Measurements from ENCODE around the gene RGS3.

DNA sequence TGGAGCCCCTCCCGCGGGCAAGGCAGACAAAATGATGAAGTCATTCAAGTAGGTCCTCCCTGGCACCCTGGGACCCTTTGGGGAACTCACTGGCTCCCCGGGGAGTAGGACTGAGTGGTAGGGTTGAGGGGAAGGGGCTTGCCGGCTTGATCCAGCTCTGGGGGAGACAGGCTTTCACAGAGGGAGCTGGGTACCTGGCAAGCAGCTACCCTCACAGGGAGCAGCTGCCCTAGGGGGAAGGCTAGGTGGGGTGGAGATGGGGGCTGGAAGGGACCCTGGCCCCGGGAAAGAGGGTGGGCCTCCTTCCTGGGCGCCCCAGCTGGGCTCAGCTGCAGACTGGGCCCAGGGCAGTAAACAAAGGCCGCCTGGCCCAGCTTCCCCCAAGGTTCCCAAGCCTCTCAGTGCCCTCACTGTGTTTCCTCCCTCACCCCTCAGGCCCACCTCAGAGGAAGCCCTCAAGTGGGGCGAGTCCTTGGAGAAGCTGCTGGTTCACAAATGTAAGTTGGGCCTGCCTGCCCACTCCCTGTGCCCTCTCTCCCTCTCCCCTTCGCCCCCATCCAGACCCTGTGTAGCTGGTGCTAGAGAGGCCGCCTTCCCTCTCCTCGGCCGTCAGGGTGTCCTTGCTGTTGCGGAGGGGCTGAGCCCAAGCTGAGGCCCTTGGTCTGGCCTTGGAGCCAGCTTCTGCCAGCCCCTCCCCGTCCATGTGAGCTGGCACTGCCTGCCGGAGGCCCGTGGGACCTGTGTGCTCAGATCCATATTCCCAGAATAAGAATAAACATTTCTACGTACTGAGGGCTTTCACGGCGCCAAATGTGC is 131.2 kb downstream of the RGS3 start:
- TF ChIP-seq CTCF (IDR thresholded peaks at IDR 0.05) (no peak), POLR2AphosphoS5 (IDR thresholded peaks at IDR 0.05) (peak; percentile 64), POLR2A (IDR thresholded peaks at IDR 0.05) (no peak), EP300 (IDR thresholded peaks at IDR 0.05) (no peak)

Measured in gastroesophageal sphincter (tissue), 3 donors.